IMR-90 (cell line): Measurements from ENCODE around the gene ERCC8. TPM values are rescaled to one million over a fixed set of nuclear protein-coding genes. Genes with fewer than 3 reads are reported as not detected.

ENCODE experiments used
- ATAC-seq: fragments of 200-7000 bp; cut with Tn5 transposase; 2 replicates; pipeline ENCODE4 v1.9.1; 2020; ENCODE audit warnings: low read depth, mild to moderate bottlenecking, moderate library complexity
- BruUV-seq: library from RNA; stranded (reverse); fragments of 400-500 nt; replicated peaks from 2 replicates; lab custom pipeline; 2021; lab: Mats Ljungman, UMichigan
- CTCF ChIA-PET: fragments of 300-600 bp; formaldehyde crosslinking; extraction: SDS; loops from one replicate; lab custom pipeline; 2021; ENCODE audit warnings: antibody characterized with exemption; lab: Yijun Ruan, JAX
- POLR2A ChIA-PET: fragments of 300-600 bp; sonication (Branson Sonifier 250); formaldehyde crosslinking; loops from one replicate; lab custom pipeline; 2022; ENCODE audit warnings: antibody characterized with exemption; ENCODE audit not compliant: unreplicated experiment; lab: Charles Lee
- DNase-seq: peaks from one replicate; pipeline ENCODE4 v3.0.0; 2013
- H2AFZ ChIP-seq: replicated peaks from 2 replicates; pipeline ENCODE3; 2013; ENCODE audit warnings: low read length, mild to moderate bottlenecking; ENCODE audit not compliant: poor library complexity
- H2AK5ac ChIP-seq: 2 replicates; pipeline ENCODE4 v1.6.1; 2013; ENCODE audit warnings: low read depth, low read length, inconsistent platforms
- H2AK9ac ChIP-seq: replicated peaks from 2 replicates; pipeline ENCODE3; 2013; ENCODE audit warnings: mild to moderate bottlenecking, low read depth, low read length, moderate library complexity; ENCODE audit not compliant: poor library complexity
- H2BK120ac ChIP-seq: 2 replicates; pipeline ENCODE4 v1.6.1; 2013; ENCODE audit warnings: low read depth, low read length, inconsistent platforms
- H2BK15ac ChIP-seq: 3 replicates; pipeline ENCODE4 v1.6.1; 2013; ENCODE audit warnings: low read depth, low read length, inconsistent platforms
- H2BK20ac ChIP-seq: 2 replicates; pipeline ENCODE4 v1.6.1; 2013; ENCODE audit warnings: low read depth, mild to moderate bottlenecking, inconsistent platforms, low read length, moderate library complexity
- H2BK5ac ChIP-seq: 2 replicates; pipeline ENCODE4 v1.6.1; 2013; ENCODE audit warnings: mild to moderate bottlenecking, low read depth, low read length, inconsistent platforms; ENCODE audit not compliant: poor library complexity, severe bottlenecking
- H3K14ac ChIP-seq: replicated peaks from 2 replicates; pipeline ENCODE4 v1.6.1; 2013; ENCODE audit warnings: low read depth, low read length, inconsistent platforms
- H3K18ac ChIP-seq: 2 replicates; pipeline ENCODE4 v1.6.1; 2013; ENCODE audit warnings: low read depth, low read length, control low read depth
- H3K23ac ChIP-seq: 2 replicates; pipeline ENCODE4 v1.6.1; 2013; ENCODE audit warnings: low read depth, low read length, inconsistent platforms
- H3K27ac ChIP-seq: 2 replicates; pipeline ENCODE4 v1.5.1; 2013; ENCODE audit warnings: mild to moderate bottlenecking, control low read depth, low read length; ENCODE audit not compliant: insufficient read depth
- H3K27me3 ChIP-seq: 2 replicates; pipeline ENCODE4 v1.6.1; 2013; ENCODE audit warnings: low read length; ENCODE audit not compliant: control insufficient read depth, insufficient read depth
- H3K36me3 ChIP-seq: 2 replicates; pipeline ENCODE4 v1.6.1; 2013; ENCODE audit warnings: low read length, mixed read lengths; ENCODE audit not compliant: control insufficient read depth, insufficient read depth
- H3K4ac ChIP-seq: 2 replicates; pipeline ENCODE4 v1.6.1; 2013; ENCODE audit warnings: low read depth, low read length, inconsistent platforms
- H3K4me1 ChIP-seq: 2 replicates; pipeline ENCODE4 v1.6.1; 2013; ENCODE audit warnings: low read length, mixed read lengths; ENCODE audit not compliant: control insufficient read depth, insufficient read depth
- H3K4me2 ChIP-seq: 2 replicates; pipeline ENCODE4 v1.6.1; 2013; ENCODE audit warnings: low read depth, mild to moderate bottlenecking, control low read depth, low read length, moderate library complexity
- H3K4me3 ChIP-seq: 2 replicates; pipeline ENCODE4 v1.5.1; 2013; ENCODE audit warnings: low read depth, mild to moderate bottlenecking, control low read depth, low read length, moderate library complexity; ENCODE audit not compliant: insufficient read depth
- H3K56ac ChIP-seq: 2 replicates; pipeline ENCODE4 v1.6.1; 2013; ENCODE audit warnings: low read length, inconsistent platforms; ENCODE audit not compliant: insufficient read depth; ENCODE audit errors: extremely low read depth
- H3K79me1 ChIP-seq, 2 experiments: 2 replicates each; pipeline ENCODE4 v1.6.1; 2013; ENCODE audit warnings: low read length in 2 of 2, inconsistent platforms in 1 of 2, low read depth in 1 of 2
- H3K9ac ChIP-seq: 2 replicates; pipeline ENCODE4 v1.6.1; 2013; ENCODE audit warnings: low read depth, low read length, control low read depth
- H3K9me1 ChIP-seq: 2 replicates; pipeline ENCODE4 v1.6.1; 2013; ENCODE audit warnings: low read length, inconsistent platforms; ENCODE audit not compliant: insufficient read depth
- H3K9me3 ChIP-seq: 2 replicates; pipeline ENCODE4 v1.6.1; 2013; ENCODE audit warnings: low read length; ENCODE audit not compliant: control insufficient read depth, insufficient read depth
- H4K20me1 ChIP-seq: 2 replicates; pipeline ENCODE4 v1.6.1; 2013; ENCODE audit warnings: low read length, inconsistent platforms; ENCODE audit not compliant: insufficient read depth
- H4K5ac ChIP-seq: 2 replicates; pipeline ENCODE4 v1.6.1; 2013; ENCODE audit warnings: mild to moderate bottlenecking, low read depth, low read length, control low read depth
- H4K8ac ChIP-seq, 2 experiments: 2 replicates each; pipeline ENCODE4 v1.6.1; 2013; ENCODE audit warnings: low read depth in 2 of 2, low read length in 2 of 2, control low read depth in 1 of 2, inconsistent platforms in 1 of 2
- H4K91ac ChIP-seq: 2 replicates; pipeline ENCODE4 v1.6.1; 2013; ENCODE audit warnings: low read depth, low read length, inconsistent platforms; ENCODE audit not compliant: insufficient read depth
- BHLHE40 ChIP-seq: fragments of 150-350 bp; IDR thresholded peaks from 2 replicates; pipeline ENCODE4 v1.6.1; 2016; ENCODE audit warnings: mild to moderate bottlenecking, low read depth, low read length
- CEBPB ChIP-seq: IDR thresholded peaks from 2 replicates; pipeline ENCODE4 v1.6.1; 2012; ENCODE audit warnings: low read depth, low read length, improper control_type of control experiment
- CHD1 ChIP-seq: IDR thresholded peaks from 2 replicates; pipeline ENCODE4 v1.6.1; 2012; ENCODE audit warnings: low read depth, low read length, improper control_type of control experiment
- MAFK ChIP-seq: IDR thresholded peaks from 2 replicates; pipeline ENCODE4 v1.6.1; 2012; ENCODE audit warnings: low read depth, low read length, improper control_type of control experiment
- MAZ ChIP-seq: IDR thresholded peaks from 2 replicates; pipeline ENCODE4 v1.6.1; 2012; ENCODE audit warnings: low read depth, mild to moderate bottlenecking, low read length, improper control_type of control experiment, moderate library complexity, borderline replicate concordance
- NFE2L2 ChIP-seq: fragments of 150-350 bp; IDR thresholded peaks from 2 replicates; pipeline ENCODE4 v1.6.1; 2016; ENCODE audit warnings: low read depth, mild to moderate bottlenecking, low read length
- POLR2A ChIP-seq: IDR thresholded peaks from 2 replicates; pipeline ENCODE4 v1.6.1; 2012; ENCODE audit warnings: mild to moderate bottlenecking, low read depth, low read length
- RAD21 ChIP-seq: IDR thresholded peaks from 2 replicates; pipeline ENCODE4 v1.6.1; 2012; ENCODE audit warnings: low read length, improper control_type of control experiment
- RCOR1 ChIP-seq: IDR thresholded peaks from 2 replicates; pipeline ENCODE4 v1.6.1; 2012; ENCODE audit warnings: mild to moderate bottlenecking, low read length, improper control_type of control experiment; ENCODE audit not compliant: insufficient replicate concordance
- RFX5 ChIP-seq: IDR thresholded peaks from 2 replicates; pipeline ENCODE4 v1.8.0; 2012; ENCODE audit warnings: low read depth, mild to moderate bottlenecking, low read length, moderate library complexity
- SMC3 ChIP-seq: fragments of 150-350 bp; IDR thresholded peaks from 2 replicates; pipeline ENCODE4 v1.6.1; 2016; ENCODE audit warnings: low read depth, mild to moderate bottlenecking, antibody characterized with exemption, low read length, moderate library complexity
- USF2 ChIP-seq: fragments of 150-350 bp; IDR thresholded peaks from 2 replicates; pipeline ENCODE4 v1.6.1; 2017; ENCODE audit warnings: mild to moderate bottlenecking, antibody characterized with exemption, low read length, low read depth
- WGBS, 2 experiments: methylation state at CpG; one replicate each; pipeline versions ENCODE4 v1.1.5 to v1.1.7; 2013; ENCODE audit warnings: missing lambda C conversion rate in 2 of 2; ENCODE audit not compliant: insufficient read length in 1 of 2; ENCODE audit errors: extremely low coverage in 2 of 2; 5-methylcytosine and 5-hydroxymethylcytosine counted together
- dilution Hi-C: fragments of 300-500 bp; cut with HindIII; formaldehyde crosslinking; loops from one replicate; pipeline ENCODE4 v1.14.3; 2018; ENCODE audit warnings: low sequenced_read_pairs; ENCODE audit not compliant: unreplicated experiment
- in situ Hi-C: fragments of 300-500 bp; cut with MboI; formaldehyde crosslinking; loops from 3 replicates; pipeline ENCODE4 v1.14.3; 2019; ENCODE audit warnings: low sequenced_read_pairs, inconsistent platforms, mixed read lengths
- intact Hi-C: fragments of 100-400 bp; cut with micrococcal nuclease; formaldehyde crosslinking; loops from 2 replicates; pipeline ENCODE4 v1.10.0; 2022
- polyA plus RNA-seq, 3 experiments: library from polyadenylated mRNA; depleted of rRNA; stranded (reverse); fragments of >200 nt; gene quantifications; 2 replicates each; pipeline ENCODE4 v1.2.3, GENCODE V29; 2012; ENCODE audit warnings: low replicate concordance in 1 of 3
- total RNA-seq: library from RNA; depleted of rRNA; stranded (reverse); fragments of >200 nt; gene quantifications from 2 replicates; pipeline ENCODE4 v1.2.3, GENCODE V29; 2012
- TF ChIP-seq, protein P1 (sequence below): fragments of 150-350 bp; IDR thresholded peaks from 2 replicates; pipeline ENCODE4 v1.6.1; 2016; ENCODE audit warnings: low read depth, mild to moderate bottlenecking, low read length, moderate library complexity, borderline replicate concordance
- TF ChIP-seq, protein P2 (sequence below): conservative IDR thresholded peaks from 2 replicates; pipeline ENCODE4 v1.5.1; 2012; ENCODE audit warnings: mild to moderate bottlenecking, low read depth, low read length, improper control_type of control experiment

ERCC8 gene
- total and polyA plus RNA-seq, 2 of the 4 experiments (the other 2 are of a cell fraction): 12.6 to 29.2 TPM

- CTCF ChIA-PET: no interaction called here
- 0 out of 2 replicates have a peak, but pooled peaks cover 1% of the 10 kb centered on the region for H3K36me3 ChIP-seq
- DNase-seq (no peak), ATAC-seq (no peak)
- no peaks in the 10 kb centered on the region for H3K9me1 ChIP-seq
- H3K4ac ChIP-seq: no peak overlapping the region
- H4K20me1 ChIP-seq: no peaks in the 10 kb centered on the region
- H2AK5ac ChIP-seq: no peak overlapping the region
- no CpG with 5 or more reads among the region's 2 CpGs for WGBS, 2 experiments
- H3K14ac ChIP-seq: no peak overlapping the region
- no peak overlapping the region for H2AFZ ChIP-seq
- intact Hi-C loops: no loop called here
- H2BK5ac ChIP-seq: no peak overlapping the region
- no TSS peak for BruUV-seq
- H3K27me3 ChIP-seq: no peaks in the 10 kb centered on the region
- H2BK15ac ChIP-seq: no peak overlapping the region
- TF ChIP-seq MAZ (no peak), RAD21 (no peak), CEBPB (no peak), MAFK (no peak), RFX5 (no peak), SMC3 (no peak), NFE2L2 (no peak), USF2 (no peak), POLR2A (no peak), BHLHE40 (no peak), RCOR1 (no peak), CHD1 (no peak)
- TF ChIP-seq, protein P1, sequence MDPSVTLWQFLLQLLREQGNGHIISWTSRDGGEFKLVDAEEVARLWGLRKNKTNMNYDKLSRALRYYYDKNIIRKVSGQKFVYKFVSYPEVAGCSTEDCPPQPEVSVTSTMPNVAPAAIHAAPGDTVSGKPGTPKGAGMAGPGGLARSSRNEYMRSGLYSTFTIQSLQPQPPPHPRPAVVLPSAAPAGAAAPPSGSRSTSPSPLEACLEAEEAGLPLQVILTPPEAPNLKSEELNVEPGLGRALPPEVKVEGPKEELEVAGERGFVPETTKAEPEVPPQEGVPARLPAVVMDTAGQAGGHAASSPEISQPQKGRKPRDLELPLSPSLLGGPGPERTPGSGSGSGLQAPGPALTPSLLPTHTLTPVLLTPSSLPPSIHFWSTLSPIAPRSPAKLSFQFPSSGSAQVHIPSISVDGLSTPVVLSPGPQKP: no peak
- TF ChIP-seq, protein P2, sequence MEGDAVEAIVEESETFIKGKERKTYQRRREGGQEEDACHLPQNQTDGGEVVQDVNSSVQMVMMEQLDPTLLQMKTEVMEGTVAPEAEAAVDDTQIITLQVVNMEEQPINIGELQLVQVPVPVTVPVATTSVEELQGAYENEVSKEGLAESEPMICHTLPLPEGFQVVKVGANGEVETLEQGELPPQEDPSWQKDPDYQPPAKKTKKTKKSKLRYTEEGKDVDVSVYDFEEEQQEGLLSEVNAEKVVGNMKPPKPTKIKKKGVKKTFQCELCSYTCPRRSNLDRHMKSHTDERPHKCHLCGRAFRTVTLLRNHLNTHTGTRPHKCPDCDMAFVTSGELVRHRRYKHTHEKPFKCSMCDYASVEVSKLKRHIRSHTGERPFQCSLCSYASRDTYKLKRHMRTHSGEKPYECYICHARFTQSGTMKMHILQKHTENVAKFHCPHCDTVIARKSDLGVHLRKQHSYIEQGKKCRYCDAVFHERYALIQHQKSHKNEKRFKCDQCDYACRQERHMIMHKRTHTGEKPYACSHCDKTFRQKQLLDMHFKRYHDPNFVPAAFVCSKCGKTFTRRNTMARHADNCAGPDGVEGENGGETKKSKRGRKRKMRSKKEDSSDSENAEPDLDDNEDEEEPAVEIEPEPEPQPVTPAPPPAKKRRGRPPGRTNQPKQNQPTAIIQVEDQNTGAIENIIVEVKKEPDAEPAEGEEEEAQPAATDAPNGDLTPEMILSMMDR: no peak
- no peak overlapping the region for H4K5ac ChIP-seq
- H3K9ac ChIP-seq: no peak overlapping the region
- no peak overlapping the region for H2BK20ac ChIP-seq
- in situ Hi-C loops: no loop called here
- no peak overlapping the region for H3K18ac ChIP-seq
- no peak overlapping the region for H3K27ac ChIP-seq
- H3K56ac ChIP-seq: no peak overlapping the region
- H3K4me1 ChIP-seq: no peaks in the 10 kb centered on the region
- no peak overlapping the region for H4K8ac ChIP-seq
- no peaks in the 10 kb centered on the region for H3K79me1 ChIP-seq
- H2AK9ac ChIP-seq: no peak overlapping the region
- H3K4me2 ChIP-seq: no peak overlapping the region
- H3K9me3 ChIP-seq: no peaks in the 10 kb centered on the region
- H3K23ac ChIP-seq: no peak overlapping the region
- no peak overlapping the region for H3K4me3 ChIP-seq
- POLR2A ChIA-PET: no interaction called here
- no peak overlapping the region for H2BK120ac ChIP-seq
- H4K91ac ChIP-seq: no peak overlapping the region
- dilution Hi-C loops: no loop called here
Observed at GRCh38 chr5:60891667-60892066, 53.2 kb downstream of the ERCC8 start.
